ENCODE results near the gene AVPR2. TPM values are rescaled to one million over a fixed set of nuclear protein-coding genes. Genes with fewer than 3 reads are reported as not detected.
A peak's percentile ranks its signal among the peaks of the same experiment; 100 is the strongest.

The AVPR2 gene
- total RNA-seq, 2 donors from 2014 or later: 0.52 to 0.64 TPM

GRCh38 chrX:153906126-153906917 is 1.8 kb downstream of the AVPR2 start:
- intact Hi-C loops (cut with DNase I, micrococcal nuclease): no loop called here
- ATAC-seq (peak; percentile 7), DNase-seq (peak in 1 of 2 donors; percentile 20)

DNA sequence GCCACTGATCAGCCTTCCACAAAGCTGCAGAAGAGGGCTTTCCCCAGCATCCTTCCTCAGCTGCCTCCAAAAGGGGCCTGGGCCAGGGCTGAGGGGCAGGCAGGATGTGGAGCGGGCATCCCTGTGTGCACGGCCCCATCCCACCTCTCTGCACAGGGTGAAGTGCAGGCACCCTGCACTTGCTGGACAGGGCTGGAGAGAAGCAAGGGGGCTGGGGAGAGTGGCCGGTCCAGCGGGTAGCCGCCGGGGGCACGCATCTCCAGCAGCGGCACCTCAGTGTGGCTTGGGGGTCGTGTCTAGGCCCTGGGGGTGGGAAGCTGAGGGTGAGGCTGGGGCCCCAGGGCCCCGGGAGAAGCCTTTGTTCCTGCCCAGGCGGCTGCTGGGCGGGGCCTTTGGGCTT is 3.0 kb downstream of the AVPR2 start:
- intact Hi-C loops (cut with DNase I, micrococcal nuclease): no loop called here

DNA sequence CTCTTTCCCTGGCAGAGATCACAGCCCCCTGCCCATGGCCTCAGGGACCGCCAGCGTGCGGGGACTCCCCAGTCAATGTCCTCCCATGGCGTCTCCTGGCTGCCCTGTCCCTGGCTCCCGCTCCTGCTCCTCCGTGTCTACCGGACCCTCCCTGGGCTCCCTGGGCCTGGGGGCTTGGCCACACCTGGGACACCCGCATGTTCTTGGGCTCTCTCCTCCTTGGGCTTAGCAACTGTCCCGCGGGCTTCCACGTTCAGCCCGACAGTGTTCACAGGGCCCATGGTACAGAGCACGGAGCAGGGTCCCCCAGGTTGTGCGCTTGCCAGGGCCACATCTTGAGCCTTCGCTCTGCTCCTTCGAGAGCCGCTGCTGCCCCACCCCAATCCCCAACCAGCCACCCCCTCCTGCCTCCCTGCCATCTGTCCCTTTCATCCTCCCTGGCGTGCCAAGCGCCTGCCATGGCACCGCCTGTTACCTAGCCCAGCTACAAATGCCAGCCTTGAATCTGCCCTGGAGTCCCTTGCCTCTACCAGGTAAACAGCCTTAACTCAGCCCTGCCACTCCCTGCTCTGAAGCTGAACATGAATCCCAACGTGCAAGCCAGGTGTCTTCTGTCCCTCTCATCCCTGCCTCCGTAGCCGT is 3.9 kb downstream of the AVPR2 start:
- intact Hi-C loops (cut with DNase I, micrococcal nuclease): no loop called here
- ATAC-seq: no peak
- DNase-seq: peak in 1 of 2 donors; percentile 19

More for the DNA sequence above, 3.0 kb downstream of the AVPR2 start:
- DNase-seq (no peak), ATAC-seq (no peak)

DNA sequence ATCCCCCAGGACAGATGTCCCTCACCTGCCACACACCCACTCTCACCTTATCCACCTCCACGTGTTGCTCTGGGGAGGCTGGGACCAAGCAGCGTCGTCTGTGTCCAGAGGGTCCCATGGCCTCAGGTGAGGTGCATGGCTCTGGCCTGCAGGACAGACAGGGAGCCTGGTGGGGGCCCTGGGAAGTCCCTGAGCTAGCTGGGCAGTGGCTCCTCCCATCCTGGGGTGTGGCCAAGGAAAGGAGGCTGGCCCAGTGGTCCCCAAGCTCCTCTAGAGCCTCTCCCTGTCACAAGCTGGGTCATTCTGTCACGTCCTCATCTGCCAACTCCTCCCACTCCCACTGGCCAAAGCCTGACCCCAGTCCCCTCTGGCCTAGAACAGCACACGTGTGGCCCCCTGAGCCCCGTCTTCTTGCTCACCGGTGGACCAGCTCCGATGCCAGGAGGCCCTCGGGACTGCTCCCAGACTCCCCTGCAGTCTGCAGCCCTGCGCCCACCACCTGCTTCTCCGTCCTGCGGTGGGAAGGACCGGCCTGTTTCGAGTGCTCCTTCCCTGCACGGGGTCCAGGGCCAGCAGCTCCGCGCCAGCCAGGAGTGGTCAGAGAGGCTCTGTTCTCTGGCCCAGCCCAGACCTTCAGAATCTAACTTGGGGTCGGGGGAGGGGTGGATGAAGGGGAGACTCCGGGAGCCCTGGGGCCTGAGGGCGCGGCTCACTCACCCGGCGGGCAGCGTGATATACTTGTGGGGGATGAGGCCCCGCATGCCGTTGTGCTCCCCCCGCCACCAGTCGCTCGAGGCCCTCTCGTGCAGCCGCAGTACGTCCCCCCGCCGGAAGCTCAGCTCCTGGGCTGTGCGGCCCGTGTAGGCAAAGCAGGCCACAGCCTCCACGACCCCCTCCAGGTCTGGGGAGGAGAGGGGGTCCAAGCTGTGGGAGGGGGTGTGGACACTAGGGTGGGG is 4.8 kb downstream of the AVPR2 start:
- intact Hi-C loops (cut with DNase I, micrococcal nuclease): no loop called here
- no peak for ATAC-seq
- peak in 1 of 2 donors; percentile 20 for DNase-seq

DNA sequence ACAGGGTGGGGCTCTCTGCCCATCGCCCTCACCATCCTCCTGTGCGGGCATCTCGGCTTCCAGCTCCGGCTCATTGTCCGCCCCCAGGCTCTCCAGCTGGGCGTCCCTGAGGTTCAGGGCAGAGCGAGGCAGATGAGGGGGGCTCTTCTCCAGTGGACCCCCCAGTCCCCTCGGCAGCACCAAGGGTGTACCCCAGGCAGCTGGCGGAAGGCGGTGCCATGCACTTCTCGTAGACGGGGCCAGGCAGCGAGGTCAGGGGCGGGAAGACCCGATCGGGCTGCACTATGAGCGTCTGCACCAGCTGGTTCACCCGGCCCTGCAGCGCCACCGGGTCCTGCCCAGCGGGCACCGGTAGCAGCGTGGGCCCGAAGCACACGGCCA is 5.5 kb downstream of the AVPR2 start:
- ATAC-seq (no peak), DNase-seq (no peak)
- intact Hi-C loops (cut with DNase I, micrococcal nuclease): no loop called here

DNA sequence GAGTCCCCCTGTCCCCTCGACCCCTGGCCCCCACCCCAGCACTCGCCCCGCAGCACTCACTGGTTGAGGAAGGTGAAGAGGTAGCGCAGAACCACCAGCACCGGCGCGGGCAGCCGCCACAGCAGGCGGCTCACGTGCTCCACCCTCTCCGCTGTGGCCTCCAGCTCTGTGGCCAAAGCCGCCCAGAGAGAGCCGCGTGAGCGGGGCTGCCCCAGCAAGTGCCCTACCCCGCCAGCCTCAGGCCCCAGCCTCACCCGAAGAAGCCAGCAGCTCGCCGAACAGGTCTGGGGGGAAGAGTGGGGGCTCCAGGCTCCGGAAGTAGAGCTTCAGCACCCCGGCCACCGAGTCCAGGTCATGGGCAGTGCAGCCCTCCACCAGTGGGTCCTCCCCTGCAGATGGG is 6.0 kb downstream of the AVPR2 start:
- intact Hi-C loops (cut with DNase I, micrococcal nuclease): no loop called here
- DNase-seq (peak in 1 of 2 donors; percentile 23), ATAC-seq (no peak)

- intact Hi-C loops (cut with DNase I, micrococcal nuclease): no loop called here
- no peak for ATAC-seq
- no peak for DNase-seq
Measured at GRCh38 chrX:153911798-153912197, 7.3 kb downstream of the AVPR2 start.

DNA sequence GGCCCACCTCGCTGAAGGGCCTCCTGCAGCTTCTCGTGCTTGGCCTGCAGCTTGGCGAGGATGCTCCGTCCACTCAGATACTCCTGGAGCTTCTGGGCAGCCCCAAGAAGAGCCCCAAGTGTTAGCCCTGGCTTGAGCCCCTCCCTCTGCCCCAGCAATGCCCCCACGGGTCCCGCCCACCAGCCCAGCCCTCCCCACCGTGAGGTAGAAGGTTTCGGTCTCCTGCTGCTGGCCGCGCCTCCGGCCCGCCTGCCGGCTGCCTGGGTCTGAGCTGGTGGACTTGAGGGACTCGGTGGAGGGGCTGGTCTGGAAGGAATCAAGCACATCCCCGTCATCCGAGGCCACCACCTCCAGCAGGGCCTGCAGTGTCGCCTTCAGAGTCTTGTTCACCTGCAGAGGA is 8.7 kb downstream of the AVPR2 start:
- intact Hi-C loops (cut with DNase I, micrococcal nuclease): no loop called here
- DNase-seq (no peak), ATAC-seq (no peak)

- no peak for DNase-seq
- no peak for ATAC-seq
- intact Hi-C loops (cut with DNase I, micrococcal nuclease): no loop called here
Measured at GRCh38 chrX:153913701-153914100, 9.2 kb downstream of the AVPR2 start.

DNA sequence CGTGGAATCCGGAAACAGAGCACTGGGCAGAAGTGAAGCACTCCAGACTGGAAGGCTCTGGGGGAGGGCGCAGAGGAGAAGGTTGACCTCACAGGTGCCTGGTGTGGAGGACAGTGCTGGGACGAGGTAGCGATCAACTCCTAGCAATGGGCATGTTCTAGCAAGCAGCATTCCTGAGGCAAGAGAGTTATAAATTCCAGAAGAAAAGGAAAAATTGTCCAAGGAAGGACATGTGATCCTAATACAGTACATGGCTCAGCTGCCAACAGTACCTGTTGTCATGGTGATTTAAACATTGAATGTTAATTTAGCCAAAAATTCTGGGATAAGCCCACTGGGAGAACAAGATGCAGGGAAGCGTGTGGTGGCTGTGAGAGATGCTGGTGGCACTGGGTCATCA is 13.4 kb downstream of the AVPR2 start:
- intact Hi-C loops (cut with DNase I, micrococcal nuclease): no loop called here

DNA sequence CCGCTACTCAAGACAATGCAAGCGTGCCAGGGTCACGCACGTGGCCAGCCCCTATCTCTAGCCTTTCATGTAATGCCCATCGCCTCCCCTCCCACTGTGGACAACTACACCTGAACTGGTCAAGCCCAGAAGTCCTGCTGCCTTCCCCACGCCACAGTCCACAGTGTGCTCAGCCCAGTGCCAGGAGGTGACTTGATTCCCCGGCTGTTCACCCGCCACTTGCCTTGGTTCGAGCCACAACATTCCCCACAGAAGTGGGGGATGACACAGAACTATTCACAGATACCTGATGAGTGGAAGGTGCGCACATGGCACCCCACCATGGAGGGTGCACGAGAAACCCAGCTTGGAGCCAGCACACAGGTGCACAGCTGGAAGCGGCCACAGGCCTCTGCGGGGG is 14.8 kb downstream of the AVPR2 start:
- DNase-seq (no peak), ATAC-seq (no peak)
- intact Hi-C loops (cut with DNase I, micrococcal nuclease): no loop called here

More for the DNA sequence above, 13.4 kb downstream of the AVPR2 start:
- DNase-seq (no peak), ATAC-seq (no peak)

DNA sequence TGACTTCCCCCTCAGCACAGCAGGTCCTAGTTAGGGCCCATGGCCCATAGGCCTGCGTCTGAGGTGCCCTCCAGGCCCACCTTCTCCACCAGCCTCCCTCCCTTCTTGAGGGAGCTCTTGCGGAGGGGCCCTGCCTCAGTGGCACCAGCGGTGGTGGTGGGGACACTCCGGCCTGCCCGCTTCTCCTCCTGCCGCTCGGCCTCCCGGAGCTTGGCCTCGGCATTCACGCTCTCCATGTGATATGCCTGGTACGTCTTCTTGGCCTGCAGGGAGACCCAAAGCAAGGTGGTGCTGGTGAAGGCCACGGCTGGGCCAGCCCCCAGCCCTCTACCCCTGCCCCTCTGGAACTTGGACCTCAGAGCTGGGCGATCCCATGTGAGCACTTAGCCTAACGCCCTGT is 16.1 kb downstream of the AVPR2 start:
- intact Hi-C loops (cut with DNase I, micrococcal nuclease): no loop called here
- ATAC-seq (no peak), DNase-seq (no peak)

DNA sequence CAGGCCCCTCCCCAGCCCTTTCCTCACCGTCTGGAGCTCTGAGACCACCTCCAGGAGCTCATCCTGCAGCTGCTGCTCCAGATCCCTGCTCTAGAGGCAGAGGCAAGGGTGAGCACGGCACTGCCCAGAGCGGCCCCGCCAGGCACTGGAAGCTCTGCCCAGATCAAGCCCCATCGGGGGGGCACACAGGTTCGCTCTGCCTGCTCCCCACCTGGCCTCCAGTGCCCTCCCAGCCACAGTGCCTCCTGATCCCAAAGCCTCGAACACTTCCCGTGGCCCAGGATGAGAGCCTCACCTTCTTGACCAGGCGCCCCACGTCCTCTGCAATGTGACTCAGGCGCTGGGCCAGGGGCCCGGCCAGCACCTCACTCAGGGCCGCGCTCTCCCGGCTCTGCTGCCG is 16.6 kb downstream of the AVPR2 start:
- ATAC-seq: no peak
- intact Hi-C loops (cut with DNase I, micrococcal nuclease): no loop called here
- DNase-seq: no peak

DNA sequence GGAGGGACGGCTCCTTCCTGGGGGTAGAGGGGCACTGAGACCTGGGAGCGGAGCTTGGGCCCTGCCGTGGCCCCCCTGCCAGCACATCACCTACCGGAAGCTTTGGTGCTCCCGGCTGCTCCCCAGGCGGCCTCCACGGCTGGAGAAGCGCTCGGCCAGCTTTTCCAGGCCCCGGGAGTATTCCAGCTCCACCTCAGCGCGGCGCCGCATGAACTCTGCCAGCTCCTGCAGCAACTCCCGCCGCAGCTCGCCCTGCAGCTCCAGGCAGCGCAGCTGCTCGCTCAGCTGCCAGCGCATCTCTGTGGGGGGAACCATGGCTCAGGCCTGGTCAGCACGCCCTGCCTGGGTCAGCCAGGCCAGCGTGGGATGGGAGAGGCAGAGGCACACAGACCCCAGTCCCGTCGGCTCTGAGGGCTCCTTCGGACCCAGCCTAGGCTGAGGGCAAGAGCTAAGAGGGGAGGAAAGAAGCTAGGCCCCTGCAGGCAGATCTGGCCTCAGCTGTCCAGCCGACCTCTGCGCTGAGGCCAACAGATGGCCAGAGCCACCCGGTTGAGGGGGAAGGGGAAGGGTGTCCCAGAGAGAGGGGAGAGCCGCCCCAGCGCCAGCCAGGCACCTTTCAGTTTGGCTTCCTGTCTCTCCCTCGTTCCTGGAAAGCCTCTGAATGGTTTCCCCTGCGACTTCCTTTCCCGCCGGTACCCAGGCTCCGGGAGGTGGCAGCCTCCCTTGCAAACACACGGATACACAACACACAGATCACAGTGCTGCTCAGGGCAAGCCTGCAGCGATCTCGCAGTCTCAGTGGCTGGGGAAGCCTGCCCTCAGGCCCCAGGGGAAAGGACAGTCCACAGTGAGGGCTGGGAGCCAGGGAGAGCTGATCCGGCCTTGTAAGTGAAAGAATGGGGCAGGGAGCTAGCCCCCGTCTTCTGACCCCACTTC is 17.3 kb downstream of the AVPR2 start:
- DNase-seq (no peak), ATAC-seq (no peak)
- intact Hi-C loops (cut with DNase I, micrococcal nuclease): no loop called here

- DNase-seq (peak; percentile 69 to 71), ATAC-seq (peak; percentile 24)
- intact Hi-C loops (cut with DNase I, micrococcal nuclease): no loop called here
Measured at GRCh38 chrX:153922932-153923857, 18.7 kb downstream of the AVPR2 start.

- intact Hi-C loops (cut with DNase I, micrococcal nuclease): no loop called here
- ATAC-seq (no peak), DNase-seq (peak in 1 of 2 donors; percentile 37)
Measured at GRCh38 chrX:153924149-153924861, 19.8 kb downstream of the AVPR2 start.

DNA sequence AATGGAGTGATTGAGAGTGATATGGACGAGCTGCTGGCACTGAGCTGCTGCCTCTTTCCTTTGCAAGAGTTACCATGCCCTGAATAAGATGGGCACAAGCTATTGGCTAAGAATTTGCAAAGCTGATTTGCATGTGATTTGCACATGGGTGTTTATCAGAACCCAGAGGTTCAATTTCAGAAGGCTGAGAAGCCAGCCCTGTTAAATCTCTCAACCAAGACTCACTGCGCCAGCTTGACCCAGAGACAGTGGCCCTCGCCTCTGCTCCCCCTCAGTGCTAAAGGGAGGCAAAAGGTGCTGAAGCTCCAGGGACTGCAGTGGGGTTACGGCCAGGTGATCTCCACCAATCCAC is 20.9 kb downstream of the AVPR2 start:
- intact Hi-C loops (cut with DNase I, micrococcal nuclease): no loop called here
- ATAC-seq: no peak
- DNase-seq: no peak

Measured in left colon (tissue), 2 donors.